ENCODE results near the gene HOXD11.

The HOXD11 gene

DNA sequence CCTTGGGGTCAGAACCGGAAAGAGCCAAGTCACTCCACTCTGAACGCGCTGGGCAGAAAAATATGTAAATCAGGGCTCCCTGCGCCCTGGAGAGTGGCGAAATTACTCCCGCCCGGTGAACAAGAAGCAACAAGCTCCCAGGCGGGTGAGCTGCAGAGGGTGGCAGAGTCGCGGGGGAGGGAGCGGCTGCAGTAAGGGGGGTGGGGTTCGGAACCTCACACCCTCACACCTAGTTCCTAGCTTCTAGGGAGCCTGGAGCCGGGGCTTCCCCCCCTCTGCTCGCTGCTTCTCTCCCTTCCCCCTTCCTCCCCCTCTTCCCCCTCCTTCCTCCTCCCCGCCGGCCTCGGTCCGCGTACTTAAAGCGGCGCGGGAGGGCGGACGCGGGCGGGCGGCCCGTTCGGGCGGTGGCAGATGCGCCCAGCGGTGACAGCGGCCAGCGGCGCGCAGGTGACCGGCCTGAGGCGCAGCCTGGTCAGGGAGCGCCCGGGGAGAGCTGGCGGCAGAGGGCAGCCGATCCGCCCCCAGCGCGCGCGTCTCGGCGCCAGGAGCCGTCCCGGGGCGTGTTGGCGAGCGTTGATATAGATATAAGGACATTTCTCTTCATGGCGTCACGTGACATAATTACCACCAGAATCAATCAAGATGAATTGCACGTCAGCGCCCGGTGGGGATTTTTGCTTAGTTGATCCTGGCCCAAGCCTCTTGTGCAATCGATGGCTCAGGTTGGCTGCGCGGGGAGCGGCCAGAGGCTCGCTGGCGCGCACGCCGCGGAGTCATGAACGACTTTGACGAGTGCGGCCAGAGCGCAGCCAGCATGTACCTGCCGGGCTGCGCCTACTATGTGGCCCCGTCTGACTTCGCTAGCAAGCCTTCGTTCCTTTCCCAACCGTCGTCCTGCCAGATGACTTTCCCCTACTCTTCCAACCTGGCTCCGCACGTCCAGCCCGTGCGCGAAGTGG, at the start of gene HOXD11:
TSS of gene HOXD11 (plus strand) at position 700 of the 959 bp plus-strand sequence. CDS start at position 776, 76 bp downstream.
- DNase-seq: no peak

DNA sequence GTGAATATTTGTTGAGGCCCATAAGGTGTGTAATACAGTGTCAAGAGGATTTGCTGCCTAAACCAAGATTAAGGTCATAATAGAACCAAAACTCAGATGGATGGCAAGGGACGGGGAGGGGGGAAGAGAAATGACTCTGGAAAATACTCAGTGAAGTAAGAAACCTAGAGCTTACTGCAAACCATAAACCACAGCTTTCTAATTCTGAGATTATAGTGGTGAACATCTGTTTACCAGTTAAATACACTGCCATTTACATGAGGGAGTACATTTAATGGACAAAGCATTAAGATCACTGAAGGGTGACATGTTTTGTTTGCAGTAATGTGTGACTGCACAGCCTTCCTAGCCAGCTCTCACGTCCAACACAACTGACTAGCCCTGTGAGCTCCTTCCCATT, 43.1 kb upstream of the HOXD11 start:
- DNase-seq: no peak

DNA sequence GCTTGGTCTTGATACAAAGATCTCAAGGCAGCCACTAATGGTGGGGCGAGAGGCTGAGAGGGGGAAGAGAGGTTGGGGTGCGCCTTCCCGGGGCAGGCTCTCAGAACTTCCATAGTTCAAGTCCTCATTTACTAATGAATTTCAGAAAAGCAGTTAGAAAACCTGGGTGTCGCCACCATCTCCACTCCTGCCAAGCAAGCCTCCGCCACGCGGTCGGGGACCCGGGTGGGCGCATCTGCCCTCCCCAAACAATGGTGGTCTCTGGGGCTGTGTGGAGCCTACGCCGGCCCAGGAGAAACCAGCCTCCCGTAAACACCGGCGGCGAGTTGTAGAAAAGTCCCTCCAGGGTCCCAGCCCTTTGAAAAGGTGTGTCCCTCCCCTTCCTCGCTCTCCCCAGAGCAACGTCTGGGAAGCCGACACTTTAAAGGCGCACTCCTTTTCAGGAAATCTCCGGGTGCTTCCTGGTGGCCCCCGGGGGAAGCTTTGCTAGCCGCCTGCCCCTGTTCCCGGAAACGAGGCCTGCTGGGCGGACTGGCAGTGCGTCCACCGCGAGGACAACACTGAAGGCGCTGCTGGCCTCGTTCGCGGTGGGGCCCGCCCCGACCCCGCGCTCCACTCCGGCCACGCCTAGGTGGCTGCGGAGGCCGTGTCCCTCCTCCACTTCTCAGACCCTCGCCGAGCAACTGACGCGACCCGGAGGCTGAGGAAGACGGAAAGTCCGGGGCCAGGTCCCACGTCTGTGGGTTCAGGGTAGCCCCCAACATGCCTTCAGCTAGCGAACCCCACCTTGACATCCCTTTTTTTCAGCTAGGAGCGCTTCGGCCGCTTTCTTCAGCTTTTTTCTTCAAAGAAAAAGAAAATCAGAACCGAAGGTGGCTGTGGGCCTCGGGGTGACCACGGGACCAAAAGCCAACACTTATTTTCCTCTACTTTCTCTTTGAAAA, 40.2 kb upstream of the HOXD11 start:
- no peak for DNase-seq

DNA sequence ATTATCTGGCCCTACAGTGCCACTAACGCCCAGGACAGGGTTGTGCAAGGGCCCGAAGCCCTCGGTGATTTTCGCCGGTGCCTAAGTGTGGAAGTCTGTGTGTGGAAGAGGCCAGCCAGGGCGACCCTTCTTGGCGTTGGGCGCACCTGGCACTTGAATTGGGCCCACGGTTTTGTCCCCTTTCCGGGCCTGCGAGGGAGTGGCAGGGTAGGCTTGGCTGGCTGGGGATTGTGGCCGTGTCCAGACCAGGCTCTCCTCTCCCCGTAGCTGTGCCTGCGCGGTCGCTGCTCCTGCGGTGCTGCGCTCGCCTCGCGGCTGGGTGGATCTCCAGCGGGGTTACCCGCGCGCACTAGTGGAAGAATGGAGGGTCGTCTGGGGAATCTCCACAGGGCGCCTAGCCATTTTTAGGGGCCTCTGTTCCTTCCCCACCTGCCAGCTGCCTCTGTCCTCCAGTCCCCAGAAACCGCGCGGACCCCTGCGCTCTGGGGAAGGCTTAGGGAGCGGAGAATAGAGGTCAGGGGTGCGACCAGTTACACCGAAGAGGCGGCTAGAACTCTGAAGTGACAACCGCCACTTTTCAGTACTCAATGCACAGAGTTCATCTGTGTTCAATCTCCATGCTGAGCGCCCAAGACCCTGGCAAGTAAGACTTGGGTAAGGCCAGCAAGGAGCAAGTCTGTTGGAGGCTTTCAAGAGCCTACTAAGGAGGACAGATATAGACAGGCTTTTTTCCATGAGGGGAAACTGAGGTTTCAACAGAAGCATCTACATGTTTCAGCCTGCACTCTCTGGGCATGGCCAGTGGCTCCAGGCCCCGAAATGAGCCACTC, 39.3 kb upstream of the HOXD11 start:
- no peak for DNase-seq

DNA sequence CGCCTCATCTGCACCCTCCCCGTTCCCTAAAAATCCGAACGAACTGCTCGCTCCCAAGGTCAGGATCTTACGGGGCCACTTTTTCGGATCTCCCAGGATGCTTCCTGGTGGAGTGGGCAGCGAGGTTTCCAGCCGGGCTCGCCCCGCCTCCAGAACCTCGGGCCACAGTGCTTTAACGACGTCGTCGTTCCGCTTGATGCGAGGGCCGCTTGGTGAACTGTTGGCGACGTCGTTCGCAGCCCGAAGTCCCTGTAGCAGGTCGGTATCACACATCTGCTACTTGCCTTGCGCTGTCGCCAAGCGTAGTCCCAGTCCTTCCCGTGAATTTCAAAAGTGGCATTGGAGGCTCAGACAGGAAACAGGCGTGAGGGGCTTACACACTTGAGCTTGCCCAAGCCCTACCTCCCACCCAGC, 38.7 kb upstream of the HOXD11 start:
- DNase-seq: no peak

DNA sequence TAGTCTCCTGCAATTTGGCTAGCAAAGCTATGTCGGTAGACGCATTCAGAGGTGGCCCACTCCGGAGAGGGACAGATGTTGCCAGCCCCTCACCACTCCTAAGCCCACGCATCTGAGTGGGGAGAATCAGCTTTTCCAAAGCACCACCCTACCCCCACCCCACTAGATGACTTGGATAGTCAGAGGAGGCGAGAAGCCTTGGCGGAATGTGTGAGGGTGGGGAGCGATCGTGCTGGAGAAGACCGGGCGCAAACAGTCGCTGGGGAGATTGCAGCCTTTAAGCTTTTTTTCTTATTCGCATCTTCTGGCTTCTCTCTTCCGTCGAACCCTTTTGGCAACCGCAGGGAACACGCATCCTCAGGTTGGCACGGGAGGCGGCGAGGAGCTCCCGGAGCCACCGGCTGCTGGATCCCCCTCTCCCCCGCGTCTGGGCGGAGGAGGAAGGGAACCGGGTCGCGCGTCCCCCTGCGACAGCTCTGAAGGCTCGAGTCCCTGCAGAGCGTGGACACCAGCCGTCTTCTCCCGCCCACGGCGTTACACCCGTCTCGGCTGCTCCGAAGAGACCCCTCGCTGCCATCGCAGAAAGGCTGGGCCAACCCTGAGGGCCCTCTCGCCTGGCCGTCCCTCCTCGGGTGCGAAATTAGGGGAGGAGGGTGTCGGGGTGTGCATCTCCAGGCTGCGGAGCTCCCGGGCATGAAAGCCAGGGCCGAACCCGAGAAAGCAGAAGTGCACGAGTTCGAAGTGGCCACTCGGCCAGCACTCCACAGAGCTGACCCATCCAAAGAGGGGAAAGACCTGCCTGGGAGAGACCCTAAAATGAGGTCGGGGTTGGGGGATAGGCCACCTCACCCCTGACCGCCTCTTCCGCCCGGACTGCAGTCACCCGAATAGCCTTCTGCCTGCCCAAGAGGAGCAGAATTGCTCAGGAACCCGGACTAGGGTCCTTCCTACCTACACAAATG, 35.5 kb upstream of the HOXD11 start:
- DNase-seq: no peak

DNA sequence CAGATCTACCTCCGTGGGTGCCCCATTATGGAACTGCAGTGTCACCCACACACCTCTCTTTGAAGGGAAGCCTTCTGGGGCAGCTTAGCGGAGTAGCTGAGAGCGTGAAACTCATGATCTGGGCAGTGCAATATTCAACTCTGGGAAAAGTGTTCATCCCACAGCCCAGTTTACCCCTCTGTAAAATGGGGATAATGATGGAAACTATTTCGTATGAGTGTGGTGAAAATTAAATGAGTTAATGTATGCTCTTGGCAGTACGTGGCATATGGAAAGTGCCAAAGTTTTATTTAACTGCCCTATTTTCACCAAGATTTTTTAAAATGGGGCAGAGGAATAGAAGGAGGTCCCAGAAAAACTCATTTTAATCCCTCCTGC, 34.8 kb upstream of the HOXD11 start:
- no peak for DNase-seq

DNA sequence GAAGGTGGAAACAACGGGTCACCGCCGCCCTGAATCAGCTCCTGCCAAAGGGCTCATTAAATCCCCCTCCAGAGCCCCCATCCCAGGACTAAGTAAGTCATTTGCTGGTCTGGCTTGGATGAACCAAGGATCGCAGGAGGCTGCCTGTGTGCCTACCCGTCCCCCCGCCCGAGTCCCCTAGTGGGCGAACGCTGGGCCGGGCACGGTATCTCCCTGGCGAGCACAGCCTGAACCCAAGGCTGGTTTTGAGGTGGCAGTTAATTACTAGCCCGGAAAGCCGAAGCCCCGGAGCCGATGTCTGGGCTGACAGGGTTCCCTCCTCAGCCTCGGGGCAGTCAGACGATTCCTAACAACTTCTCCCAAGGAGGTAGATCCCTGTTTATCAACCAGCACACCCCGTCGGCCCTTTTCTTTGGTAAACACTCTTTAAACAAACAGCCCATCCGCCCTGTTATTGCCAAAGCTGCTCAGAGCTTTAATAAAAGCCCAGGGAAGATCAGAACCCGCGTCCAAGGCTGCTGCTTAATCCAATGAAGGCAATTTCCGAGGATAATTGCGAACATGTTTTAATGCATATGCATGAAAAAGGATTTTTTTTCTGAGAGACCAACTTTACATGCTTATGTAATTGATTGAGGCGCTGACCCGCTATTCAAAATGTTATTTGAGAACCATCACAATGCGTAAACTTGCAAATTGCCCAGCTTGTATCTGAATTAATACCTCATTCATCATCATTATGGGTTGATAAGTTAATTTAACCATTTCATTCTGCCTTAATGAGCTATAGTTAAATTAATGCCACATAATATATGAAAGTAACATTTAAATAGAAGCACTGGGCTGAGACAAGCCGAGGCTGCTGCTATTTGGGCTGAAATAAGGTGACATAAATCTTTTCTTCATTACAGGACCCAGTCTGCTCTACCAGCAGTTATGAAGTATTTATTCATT, 33.9 kb upstream of the HOXD11 start:
- no peak for DNase-seq

DNA sequence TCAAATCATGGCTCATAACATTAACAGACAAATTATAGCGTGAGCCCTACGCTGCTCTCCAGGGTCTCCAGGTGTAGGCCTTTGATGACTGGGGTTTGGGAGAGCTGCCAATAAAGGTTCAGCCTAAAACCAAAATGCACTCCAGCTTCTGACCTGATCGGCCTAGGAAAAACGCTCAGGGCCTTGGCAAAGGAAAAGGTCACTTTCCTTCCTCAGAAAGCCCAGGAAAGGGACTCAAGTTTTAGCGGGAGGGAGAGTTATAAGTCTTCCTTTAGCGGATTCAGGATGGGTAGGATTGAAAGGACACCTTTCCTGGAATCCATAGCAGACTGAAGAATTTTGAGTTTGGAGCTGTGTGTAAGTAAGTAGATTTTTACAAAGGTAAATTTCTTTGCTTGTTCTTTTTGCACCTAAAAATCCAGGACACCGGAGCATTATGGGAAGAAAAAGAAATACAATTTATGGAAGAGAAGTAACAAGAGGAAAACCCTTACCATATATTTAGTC, 32.1 kb upstream of the HOXD11 start:
- no peak for DNase-seq

DNA sequence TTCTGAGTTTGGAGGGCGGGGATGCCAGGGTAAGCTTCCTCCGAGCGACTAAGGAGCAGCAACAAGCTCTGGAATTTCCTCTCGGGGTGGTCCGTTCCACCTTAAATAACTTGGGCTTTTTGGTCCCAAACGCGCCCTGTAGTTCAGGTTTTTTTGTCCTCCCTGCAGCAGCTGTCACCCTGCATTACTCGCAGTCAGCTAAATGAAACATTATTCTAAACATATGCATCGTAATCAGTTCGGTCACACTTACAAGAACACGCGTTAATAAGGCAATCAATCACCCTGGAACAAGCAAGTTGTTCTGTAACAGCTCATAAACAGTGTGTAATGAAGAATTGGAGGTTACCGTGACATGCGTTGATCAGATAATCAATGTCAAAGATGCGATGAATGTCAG, 31.6 kb upstream of the HOXD11 start:
- DNase-seq: no peak

DNA sequence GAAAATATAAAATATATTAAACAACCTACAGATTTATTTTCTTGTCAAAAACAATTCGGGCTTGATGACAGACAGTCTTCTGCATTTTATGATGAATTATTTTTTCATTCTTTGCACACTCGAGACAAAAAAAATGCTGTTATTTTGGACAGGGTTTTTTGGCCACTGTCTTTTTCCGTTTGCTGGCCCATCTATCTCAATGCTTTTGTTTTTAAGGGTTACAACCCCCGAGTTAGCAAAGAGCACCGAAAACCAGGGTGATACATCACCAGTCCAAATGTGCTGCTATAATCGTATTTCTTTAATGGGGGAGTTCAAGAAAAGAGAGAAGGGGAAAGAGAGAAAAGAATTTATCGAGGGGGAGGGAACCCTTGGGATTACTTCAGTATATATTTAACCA, 31.0 kb upstream of the HOXD11 start:
- DNase-seq: no peak

DNA sequence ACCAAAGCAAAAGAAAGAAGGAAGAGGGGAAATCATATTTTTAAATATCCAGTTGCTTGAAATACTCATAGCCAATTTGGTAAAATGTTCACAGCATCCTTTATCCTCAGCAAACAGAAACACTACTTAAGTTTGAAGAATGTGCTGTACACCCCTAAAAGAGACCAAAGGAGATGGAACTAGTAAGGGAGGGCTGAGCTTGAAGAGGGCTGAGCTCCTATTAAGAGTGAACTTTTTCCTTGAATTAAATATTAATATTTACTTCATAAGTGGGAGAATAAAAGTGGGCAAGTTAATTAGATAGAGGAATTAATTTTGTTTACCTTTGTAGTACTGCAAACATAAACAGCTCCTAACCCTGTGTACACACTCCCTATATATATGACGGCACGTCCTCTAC, 30.3 kb upstream of the HOXD11 start:
- no peak for DNase-seq

DNA sequence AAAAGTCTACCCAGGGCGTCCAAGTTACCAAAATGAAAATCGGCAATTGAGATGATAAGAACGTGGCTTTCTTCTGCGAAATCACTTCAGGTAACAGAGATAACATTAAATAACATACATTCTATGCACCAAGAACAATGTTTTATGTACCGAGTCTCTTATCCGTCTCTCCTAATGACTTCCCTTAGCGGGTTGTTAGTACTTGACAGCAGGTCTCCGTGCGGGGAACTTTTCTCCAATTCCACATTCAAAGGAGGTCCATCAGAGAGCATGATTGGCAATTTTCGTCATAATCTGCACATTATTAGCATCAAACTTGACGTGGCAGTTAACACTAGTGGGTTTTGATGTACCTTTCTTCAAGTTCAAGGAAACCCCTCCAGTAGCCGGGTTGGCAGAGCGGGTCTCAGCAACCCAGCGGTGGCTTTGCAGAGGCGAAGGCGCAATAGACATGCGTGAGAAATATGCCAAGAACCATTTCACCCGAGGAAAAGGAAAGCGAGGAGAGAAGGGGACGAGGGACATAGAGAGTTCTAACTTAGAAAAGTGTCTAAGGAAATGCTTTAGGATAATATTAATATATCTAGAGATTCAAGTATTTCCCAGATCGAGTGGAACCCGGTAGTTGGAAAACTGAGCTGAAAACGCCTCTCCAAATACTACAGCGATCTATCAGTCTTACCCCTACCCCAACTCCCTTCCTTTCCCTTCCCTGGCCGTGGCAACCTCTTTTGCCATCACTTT, 28.4 kb upstream of the HOXD11 start:
- DNase-seq: no peak

DNA sequence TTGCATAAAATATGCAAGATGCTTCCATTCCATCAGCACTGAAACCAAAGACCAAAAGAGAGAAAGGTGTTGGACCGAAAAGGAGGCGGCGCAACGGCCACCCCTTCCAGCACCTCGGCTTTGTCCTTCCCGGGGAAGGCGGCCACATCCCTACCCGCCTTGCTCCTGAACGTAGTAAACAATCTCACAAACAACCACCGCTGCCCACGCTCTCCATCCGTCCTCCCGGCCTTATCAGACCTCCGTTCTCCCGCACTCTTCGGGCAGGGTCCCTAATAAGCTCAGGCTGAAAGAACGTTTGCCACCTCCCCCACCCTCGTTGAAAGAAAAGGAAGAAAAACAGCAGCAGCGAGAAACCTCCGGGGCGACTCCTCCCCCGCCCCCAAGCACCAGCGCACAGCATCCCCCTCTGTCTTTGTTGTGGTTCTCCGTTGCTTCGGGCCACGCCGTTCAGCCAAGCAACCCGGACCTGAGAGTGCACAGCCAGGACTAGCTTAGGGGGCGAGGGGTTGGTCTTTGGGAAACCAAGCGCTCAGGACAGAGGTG, 27.7 kb upstream of the HOXD11 start:
- no peak for DNase-seq

DNA sequence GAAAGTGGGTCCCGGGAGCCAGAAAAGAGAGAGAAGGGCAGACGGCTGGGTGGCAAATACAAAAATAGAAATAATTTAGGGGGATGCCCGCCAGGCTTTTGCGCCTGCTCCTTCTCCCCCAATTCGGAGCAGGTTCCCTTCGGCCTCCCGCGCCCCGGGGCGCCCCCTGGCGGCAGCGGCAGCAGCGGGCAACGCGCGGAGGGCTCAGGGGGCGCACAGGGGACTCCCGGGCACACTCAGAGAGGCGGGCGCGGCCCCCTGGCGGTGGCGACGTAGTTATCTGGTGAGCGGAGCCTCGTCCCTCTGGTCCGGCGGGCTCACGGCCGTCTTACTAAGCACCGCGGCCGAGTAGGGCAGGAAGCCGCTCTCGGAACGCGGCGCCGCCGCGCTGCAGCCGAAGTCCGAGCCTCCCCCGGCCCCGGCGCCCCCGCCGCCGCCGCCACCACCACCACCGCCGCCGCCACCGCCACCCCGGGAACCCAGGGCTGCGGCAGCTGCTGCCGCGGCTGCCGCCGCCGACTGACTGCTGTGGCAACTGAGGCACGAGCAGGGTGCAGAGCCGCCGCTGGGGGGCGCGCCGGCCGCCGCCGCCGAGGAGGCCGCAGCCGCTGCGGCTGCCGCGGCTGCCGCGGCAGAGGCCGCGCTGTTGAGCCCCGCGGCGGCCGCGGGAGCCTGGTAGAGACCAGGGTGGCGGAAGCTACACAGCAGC, 27.1 kb upstream of the HOXD11 start:
- DNase-seq: no peak

DNA sequence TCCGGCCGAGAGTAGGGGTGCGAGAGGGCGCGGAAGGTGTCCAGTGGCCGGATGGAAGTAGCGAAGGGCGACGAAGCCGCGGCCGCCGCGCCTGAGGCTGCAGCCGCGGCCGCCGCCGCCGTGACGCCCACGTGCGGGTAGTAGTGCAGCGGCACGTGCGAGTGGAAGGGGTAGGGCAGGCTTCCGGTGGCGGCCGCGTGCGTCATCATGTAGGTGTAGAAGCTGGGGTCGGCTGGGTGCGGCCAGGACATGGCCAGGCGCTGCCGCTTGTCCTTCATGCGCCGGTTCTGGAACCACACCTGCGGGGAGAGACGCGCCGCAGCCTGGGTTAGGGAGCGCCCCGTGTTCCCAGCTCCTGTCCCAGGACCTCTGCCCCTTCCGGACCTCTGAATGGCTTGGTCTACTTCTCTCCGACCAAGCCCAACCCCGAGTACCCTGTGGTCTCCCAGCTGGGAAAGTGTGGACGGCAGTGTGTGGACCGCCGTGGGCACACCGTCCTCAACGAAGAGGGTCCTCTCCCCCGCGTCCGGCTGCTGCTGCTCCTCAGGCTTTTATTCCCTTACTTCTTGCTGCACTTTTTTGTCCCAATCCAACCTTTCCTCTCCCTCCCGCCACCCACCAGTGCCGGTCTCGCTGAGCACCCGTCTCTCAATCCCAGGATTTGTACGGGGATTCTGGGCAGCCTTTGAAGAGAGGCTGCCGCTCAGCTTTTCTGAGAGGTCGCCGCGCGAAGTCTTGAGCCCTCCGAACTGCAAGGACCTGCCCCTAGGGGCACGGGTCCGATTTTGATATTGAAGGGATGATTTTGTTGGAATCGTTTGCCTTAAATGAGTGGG, 26.3 kb upstream of the HOXD11 start:
- DNase-seq: no peak

DNA sequence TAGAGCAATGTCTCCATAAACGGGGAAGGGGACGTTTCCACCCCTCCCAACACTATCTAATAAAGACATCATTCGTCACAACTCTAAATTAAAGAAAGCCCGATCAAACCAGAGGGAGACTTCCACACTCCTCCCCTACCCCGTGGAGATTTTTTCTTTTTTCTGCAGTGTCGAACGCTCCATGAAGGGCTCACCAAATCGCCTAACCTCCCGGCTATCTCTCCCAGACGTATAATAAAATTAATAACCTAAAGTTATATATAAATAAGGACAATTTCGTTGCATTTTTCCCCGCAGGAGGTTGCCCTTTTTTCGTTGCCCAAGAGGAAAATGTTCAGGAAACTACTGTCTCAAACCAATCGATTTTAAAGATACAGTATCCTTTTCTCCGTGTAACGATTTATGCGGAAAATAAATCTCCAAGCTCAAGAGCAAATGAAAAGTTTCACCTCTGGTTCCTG, 25.7 kb upstream of the HOXD11 start:
- DNase-seq: no peak

Measured in Kasumi-1 (cell line).